Measurements from ENCODE around the gene NOTCH2.

The NOTCH2 gene

DNA sequence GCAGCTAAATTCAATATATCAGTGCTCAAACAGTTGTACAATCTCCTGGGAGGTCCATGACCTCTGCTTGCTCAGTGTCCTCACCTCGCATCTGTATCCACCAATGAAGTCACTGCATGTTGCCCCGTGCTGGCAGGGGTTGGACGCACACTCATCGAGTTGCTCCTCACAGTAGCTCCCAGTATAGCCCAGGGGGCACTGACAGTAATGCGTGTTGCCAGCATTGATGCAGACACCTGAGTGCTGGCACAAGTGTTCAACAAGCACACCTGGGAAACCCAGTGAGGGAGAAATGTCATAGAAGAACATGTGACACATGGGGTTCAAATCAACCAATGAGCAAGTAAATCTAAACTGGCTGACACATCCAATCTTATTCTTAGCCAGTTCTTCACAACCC is 132.3 kb downstream of the NOTCH2 start:
- DNase-seq = no peak

GRCh38 chr1:119935915-119936314 is 133.5 kb downstream of the NOTCH2 start:
- no peak for DNase-seq

GRCh38 chr1:119935373-119935772 is 134.1 kb downstream of the NOTCH2 start:
- no peak for DNase-seq

GRCh38 chr1:119933397-119933796 is 136.1 kb downstream of the NOTCH2 start:
- no peak for DNase-seq

DNA sequence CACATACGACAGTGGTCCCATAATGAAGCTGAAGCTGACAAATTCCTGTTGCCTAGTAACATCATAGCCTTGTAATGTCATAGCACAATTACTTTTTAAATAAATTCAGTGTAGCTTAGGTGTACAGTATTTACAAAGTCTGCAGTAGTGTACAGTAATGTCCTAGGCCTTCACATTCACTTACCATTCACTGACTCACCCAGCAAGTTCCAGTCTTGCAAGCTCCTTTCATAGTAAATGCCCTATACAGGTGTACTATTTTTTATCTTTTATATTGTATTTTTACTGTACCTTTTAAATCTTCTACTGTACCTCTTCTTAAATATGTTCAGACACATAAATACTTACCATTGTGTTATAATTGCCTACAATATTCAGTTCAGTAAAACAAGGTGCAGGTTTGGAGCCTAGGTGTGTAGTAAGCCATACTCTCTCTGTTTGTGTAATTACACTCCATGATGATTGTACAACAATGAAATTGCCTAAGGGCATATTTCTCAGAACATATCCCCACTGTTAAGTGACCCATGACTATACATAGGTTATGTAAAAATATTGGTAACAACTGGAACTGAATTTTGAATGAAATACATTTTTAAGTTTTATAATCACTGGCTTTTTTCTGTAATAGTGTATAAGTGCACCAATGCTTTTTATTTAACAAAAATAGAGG is 139.7 kb downstream of the NOTCH2 start:
- no peak for DNase-seq

DNA sequence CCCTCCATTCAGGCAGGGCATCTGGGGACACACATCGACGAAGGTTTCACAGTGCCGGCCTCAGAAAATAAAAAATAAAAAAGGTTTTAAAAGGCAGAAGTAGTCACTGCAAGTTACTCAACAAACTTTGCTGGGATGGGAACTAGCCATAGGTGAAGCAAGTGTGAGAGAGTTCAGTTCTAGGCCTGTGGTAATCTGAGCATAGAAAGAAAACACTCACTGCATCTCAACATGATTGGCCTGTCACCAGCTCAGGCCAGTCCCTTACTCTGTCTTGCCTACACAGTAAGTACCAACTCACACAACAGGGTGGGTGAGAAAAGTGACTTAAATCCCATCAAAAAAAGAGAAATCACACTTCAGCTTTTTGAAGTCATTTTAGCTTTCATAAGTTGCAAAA is 142.9 kb downstream of the NOTCH2 start:
- no peak for DNase-seq

DNA sequence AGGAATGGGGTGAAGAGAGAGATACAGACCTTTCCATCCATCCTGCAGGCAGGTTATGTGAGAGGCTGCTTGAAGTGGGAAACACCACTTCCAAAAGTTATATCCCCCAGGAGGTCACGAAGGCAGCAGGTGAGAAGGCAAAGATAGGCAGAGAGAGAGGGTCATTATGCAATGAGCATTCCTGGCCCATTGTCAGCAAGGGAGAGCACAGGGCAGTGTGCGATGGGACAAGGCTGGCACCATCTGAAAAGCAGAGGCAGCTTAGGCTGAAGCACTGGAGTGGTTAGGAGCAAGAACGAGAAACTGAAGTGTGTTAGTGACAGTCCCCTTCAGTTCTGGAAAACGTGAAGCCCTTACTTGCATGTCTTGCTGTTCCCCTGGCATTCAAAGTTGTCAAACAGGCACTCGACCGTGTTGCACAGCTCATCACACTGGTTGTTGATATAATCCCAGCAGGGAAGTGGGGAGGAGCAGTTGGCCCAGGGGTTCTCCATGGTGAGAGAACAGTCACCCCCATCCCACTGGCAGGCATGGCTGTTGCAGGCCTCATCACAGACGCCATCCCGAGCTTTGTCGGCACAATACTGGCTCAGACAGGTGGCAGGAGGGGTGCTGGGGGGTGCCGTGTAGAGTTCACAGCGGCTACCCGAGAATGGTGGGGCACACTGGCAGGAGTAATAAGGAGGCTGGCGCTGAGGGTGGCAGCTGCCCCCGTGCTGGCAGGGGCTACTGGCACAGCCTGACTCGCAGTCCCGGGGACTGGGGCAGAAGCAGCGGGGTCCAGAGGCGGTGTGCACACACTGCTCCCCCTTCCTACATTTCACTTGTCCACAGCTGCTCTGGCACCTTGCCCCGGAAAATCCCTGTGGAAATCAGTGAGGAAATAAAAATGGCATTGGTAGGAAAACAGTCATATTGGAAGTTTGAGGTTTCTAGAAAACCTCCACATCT is 144.2 kb downstream of the NOTCH2 start:
- DNase-seq = no peak

DNA sequence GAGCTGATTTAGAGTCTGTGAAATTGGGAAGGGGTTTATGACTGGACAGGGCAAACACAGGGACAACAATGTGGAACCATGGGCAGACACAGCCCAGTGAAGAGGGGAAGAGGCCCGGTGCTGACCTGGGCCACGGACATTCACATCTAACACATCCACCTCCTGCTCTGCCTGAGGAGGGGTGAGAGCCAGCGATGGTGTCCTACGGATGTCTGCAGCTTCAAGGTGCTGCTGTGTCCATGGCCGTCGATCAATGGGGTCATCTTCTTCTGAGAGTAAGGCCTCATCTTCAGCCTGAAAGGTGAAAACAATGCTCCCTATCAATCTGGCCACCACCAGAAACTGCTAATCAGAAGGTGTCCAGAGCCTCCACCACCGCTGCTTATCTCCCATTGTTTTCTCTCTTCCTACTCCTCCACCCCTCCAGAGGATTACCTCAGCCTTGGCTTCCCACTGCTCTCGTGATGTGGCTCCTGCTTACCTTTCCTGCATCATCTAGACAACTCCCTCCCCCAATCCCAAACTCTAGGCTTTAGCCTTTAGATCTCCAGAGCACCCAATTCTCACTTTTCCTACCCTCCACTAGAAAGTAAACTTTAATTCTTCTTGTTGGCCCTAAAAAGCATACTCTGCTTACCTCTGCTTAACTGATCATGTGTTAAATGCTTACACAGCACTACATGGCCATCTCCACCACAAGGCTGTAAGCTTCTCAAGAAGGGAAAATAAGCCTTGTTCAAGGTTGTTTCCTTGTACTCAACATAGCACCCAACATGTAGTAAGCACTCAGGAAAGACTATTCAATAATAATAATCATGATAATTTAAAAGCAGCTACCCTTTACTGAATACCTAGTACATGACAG is 149.1 kb downstream of the NOTCH2 start:
- DNase-seq = no peak

GRCh38 chr1:119919241-119919640 is 150.2 kb downstream of the NOTCH2 start:
- no peak for DNase-seq

DNA sequence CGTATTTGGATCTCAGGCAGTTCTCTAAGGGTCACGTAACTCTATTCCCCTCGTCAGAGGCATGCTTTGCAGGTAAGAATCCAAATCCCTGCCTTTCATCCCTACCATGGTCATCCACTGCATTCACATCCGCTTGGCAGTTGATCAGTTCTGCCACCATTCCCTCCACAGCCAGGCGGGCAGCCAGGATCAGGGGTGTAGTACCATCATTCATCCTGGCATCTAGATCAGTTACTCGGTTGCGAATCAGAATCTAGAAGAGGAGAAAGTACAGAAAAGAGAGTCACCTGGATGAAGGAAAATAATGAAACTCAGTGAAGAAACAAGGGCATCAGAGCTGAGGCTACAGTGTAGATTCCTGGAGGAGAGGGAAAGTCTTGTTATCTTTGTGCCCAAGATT is 151.2 kb downstream of the NOTCH2 start:
- DNase-seq = no peak

DNA sequence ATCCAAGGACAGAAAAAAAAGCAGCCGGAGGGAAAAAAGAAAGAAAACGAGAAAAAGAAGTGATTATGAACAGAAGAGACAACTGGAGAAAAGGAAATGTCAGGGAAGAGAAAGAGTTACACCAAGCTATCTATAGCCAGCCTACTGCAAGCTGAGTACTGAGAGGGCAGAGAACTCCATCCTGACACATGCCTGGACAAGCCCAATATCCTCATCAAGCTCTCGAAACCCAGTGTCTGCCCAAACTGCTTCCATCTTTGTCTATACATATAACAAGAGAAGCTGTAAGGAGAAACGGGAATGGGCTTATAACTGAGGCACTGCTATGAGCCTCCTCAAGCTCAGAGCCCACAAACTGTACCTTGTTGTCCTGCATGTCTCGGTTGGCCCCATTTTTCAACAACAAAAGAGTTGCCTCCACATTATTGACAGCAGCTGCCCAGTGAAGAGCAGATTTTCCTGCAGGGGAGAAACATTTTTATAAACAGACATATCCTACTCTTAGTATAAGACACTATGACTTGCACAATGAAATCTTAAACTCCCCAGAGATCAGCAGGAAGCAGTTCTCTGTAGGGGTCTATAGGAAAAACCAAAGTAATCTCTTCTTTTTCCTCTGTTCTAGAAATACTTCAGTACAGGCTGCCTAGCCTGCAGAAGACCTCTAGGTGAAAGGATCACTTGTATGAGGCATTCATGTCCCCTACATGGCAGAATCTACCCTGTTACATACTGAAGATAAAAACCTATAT is 152.0 kb downstream of the NOTCH2 start:
- no peak for DNase-seq

DNA sequence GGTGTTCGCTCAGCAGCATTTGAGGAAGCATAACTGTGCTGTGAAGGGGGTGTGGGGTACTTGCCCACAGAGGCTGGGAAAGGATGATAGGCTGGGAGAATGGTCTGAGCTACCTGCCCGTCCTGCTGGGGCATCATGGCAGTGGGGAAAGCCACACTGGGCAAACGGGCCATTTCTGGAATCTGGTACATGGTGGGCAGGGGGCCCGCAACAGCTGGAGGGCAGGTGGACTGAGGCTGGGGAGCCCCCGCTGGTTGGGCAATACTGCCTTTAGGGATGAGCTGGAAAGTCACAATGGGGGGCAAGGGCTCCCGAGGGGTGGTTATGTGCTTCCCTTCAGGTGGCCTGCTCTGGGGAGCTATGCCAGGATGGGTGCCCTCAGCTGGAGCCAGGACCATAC is 153.9 kb downstream of the NOTCH2 start:
- no peak for DNase-seq

GRCh38 chr1:119914071-119914470 is 155.4 kb downstream of the NOTCH2 start:
- DNase-seq = no peak

DNA sequence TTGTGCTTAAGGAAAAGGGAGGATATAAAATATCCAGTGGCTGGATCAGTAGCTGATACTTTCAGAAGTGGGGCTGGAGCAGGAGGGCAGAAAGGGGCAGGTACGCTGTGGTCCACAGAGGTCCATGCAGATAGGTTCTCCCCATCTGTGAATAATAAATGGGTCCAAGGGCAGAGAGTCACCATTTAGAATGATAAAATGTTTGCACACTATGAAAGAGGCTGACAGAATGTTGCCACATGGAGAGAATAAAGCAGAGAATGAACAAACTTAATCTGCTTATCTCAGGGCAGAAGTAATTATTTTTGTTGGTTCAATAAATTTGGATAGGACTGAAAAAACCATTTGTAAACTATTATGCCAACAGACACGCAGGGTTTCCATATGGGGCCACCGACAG is 156.5 kb downstream of the NOTCH2 start:
- DNase-seq = no peak

GRCh38 chr1:119911775-119912174 is 157.7 kb downstream of the NOTCH2 start:
- DNase-seq = no peak

DNA sequence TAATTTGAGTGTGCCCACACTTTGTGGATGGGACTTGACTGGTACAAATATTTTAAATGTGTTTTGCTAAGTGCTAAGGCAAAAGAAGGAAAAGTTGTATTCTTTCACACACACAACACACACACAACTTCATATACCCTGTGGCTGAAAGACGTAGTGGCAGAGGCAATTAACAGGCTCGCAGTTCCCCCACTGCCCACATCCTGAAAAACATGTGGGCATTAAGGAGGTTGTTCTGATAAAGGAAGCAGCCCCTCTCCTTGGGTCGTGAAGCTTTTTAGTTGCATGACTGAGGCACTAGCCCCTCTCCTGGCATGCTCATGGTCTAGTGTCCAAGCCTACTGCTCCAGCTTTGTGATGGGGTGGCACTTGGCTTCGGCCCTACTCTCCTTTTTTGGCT is 158.8 kb downstream of the NOTCH2 start:
- DNase-seq = no peak

GRCh38 chr1:119909890-119910596 is 159.4 kb downstream of the NOTCH2 start:
- DNase-seq = no peak

GRCh38 chr1:119908661-119909060 is 160.8 kb downstream of the NOTCH2 start:
- no peak for DNase-seq

DNA sequence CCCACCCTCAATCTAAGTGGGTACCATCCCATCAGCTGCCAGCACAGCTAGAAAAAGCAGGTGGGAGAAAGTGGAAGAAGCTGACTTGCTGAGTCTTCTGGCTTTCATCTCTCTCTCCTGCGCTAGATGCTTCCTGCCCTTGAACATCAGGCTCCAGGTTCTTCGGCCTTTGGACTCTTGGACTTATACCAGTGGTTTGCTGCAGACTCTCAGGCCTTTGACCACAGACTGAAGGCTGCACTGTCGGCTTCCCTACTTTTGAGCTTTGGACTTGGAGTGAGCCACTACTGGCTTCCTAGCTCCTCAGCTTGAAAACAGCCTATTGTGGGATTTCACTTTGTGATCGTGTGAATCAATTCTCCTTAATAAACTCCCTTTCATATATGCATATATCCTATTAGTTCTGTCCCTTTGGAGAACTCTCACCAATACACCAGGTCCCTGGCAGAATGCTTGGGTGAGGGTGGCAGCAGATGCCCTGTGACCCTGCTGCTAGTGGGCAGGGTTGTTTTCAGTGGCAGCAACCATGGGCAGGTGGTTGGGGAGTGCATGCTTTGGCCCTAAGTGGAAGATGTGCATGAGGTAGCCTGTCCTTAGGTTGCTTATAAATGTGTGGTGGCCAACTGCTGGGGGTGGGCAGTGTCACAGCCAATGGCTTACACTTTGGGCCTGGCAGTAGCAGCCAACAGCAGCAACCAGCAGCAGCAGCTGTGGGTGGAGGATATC is 162.4 kb downstream of the NOTCH2 start:
- no peak for DNase-seq

GRCh38 chr1:119903443-119903835 is 166.0 kb downstream of the NOTCH2 start:
- DNase-seq = no peak

- no peak for DNase-seq
These were observed 166.6 kb downstream of the NOTCH2 start for GRCh38 chr1:119902775-119903442.
